22Rv1 (cell line): ENCODE data around the gene PLAA.

Source experiments
- CTCF ChIP-seq: fragments of 450-650 bp; IDR thresholded peaks from 2 replicates; pipeline ENCODE4 v1.5.1; 2017; ENCODE audit warnings: mild to moderate bottlenecking
- ZFX ChIP-seq: fragments of 450-650 bp; IDR thresholded peaks from 2 replicates; pipeline ENCODE4 v1.6.1; 2017; ENCODE audit warnings: antibody characterized with exemption, borderline replicate concordance

GRCh38 chr9:26951794-26952193, 4.8 kb upstream of the PLAA start:
- TF ChIP-seq CTCF, result no peak
- no peak for TF ChIP-seq ZFX
